Transverse colon (tissue), 4 donors: ENCODE data around the gene TUBB3.

Experiments used
- CTCF ChIP-seq, 5 experiments: fragments of 200-600 bp in 3 of 5; fragments of 450-650 bp in 2 of 5; sonication (generic) in 3 of 5; IDR thresholded peaks; 1 replicate in 2 of 5; 2 replicates in 3 of 5; pipeline ENCODE4 v1.5.1; 2016 to 2017; ENCODE audit warnings: antibody characterized with exemption in 5 of 5, inconsistent platforms in 3 of 5, mild to moderate bottlenecking in 2 of 5, moderate library complexity in 1 of 5
- EP300 ChIP-seq: sonication (generic); formaldehyde crosslinking; IDR thresholded peaks from one replicate; pipeline ENCODE4 v1.6.1; 2017; ENCODE audit warnings: antibody characterized with exemption, low read depth
- POLR2AphosphoS5 ChIP-seq, 3 donors: sonication (generic); formaldehyde crosslinking; IDR thresholded peaks; one replicate each; pipeline ENCODE4 v1.6.1; 2016; ENCODE audit warnings: antibody characterized with exemption in 3 of 3

GRCh38 chr16:89973654-89974335 lies 50.7 kb downstream of the TUBB3 start:
- TF ChIP-seq EP300: no peak
- TF ChIP-seq CTCF (IDR thresholded peaks at IDR 0.05): no peak
- no peak for TF ChIP-seq POLR2AphosphoS5 (IDR thresholded peaks at IDR 0.05)
